ENCODE results near the gene CYB5B.

The CYB5B gene, protein sequence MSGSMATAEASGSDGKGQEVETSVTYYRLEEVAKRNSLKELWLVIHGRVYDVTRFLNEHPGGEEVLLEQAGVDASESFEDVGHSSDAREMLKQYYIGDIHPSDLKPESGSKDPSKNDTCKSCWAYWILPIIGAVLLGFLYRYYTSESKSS

DNA sequence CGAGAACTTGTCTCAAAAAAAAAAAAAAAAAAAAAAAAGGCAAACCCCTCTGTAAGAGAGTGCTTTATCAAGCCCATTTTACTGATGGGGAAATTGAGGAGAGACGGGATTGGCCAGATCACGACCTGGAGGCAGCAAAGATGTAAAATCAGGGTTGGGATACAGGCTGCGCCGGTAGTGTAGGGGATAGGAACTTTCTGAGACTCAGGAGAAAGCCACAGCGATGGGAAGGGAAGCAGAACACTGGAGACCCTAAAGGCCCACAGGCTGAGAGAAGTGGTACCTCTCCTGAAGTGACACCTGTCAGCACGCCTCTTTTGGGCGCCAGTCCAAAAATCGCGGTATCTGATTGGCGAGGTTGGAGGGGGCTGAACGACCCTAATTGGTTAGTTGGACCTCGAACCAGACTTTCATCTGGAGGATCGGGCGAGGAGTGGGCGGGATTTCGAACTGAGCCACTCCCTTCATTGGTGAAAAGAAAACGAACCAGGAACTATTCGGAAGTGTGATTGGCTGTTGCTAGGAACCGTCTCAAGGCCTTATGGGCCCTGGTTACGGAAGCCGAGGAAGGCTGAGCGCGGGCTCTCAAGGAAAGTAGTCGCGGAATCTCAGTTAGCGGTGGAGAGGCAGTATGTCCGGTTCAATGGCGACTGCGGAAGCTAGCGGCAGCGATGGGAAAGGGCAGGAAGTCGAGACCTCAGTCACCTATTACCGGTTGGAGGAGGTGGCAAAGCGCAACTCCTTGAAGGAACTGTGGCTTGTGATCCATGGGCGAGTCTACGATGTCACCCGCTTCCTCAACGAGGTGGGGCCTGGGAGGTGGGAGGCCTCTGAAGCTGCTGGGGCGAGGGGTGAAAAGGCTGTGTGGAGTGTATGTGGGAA is at the start of gene CYB5B:
TSS of gene CYB5B (plus strand) at position 567 of the 882 bp plus-strand sequence. CDS start at position 632, 65 bp downstream.
- Mint-ChIP-seq H3K36me3 (ENCODE audit: low read depth) (peaks cover 40% of the 10 kb centered on the region), H3K9me3 (peaks cover 9% of the 10 kb centered on the region), H3K27me3 (ENCODE audit: low read depth) (no peaks in the 10 kb centered on the region), H3K4me3 (peak within 1 kb of the TSS; percentile 98), H3K4me1 (ENCODE audit: low read depth) (peaks cover 28% of the 10 kb centered on the region), H3K27ac (peak within 1 kb of the TSS; percentile 94)
- peak; percentile 94 for DNase-seq (ENCODE audit: low spot score)

GRCh38 chr16:69376393-69377059 is 47.9 kb upstream of the CYB5B start:
- H3K27me3 Mint-ChIP-seq (ENCODE audit: low read depth): no peaks in the 10 kb centered on the region
- DNase-seq (ENCODE audit: low spot score): no peak
- no peak overlapping the region for H3K27ac Mint-ChIP-seq

DNA sequence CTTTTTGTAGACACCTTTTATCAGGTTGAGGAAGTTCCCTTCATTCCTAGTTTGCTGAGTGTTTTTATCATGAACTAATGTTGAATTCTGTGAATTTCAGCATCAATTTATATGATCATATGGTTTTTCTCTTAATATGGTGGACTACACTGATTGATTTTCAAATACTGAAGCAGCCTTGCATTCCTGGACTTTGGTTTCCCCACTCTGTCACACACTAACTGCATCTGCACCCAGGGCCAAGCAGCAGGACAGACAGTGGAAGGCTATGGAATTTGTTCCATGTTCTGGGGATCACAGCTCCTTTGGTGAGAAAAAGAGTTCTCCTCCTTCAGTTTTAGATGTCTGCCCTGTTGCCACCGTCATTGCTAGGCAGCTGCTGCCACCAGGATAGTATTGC is 46.4 kb upstream of the CYB5B start:
- no peak for DNase-seq (ENCODE audit: low spot score)
- Mint-ChIP-seq H3K27ac (no peak overlapping the region), H3K27me3 (ENCODE audit: low read depth) (no peaks in the 10 kb centered on the region), H3K4me3 (no peak overlapping the region), H3K9me3 (no peaks in the 10 kb centered on the region), H3K4me1 (ENCODE audit: low read depth) (peaks cover 11% of the 10 kb centered on the region), H3K36me3 (ENCODE audit: low read depth) (peaks cover 39% of the 10 kb centered on the region)

More at GRCh38 chr16:69376393-69377059, 47.9 kb upstream of the CYB5B start:
- Mint-ChIP-seq H3K4me3 (no peak overlapping the region), H3K9me3 (no peaks in the 10 kb centered on the region), H3K4me1 (ENCODE audit: low read depth) (peaks cover 3% of the 10 kb centered on the region), H3K36me3 (ENCODE audit: low read depth) (peaks cover 40% of the 10 kb centered on the region)

DNA sequence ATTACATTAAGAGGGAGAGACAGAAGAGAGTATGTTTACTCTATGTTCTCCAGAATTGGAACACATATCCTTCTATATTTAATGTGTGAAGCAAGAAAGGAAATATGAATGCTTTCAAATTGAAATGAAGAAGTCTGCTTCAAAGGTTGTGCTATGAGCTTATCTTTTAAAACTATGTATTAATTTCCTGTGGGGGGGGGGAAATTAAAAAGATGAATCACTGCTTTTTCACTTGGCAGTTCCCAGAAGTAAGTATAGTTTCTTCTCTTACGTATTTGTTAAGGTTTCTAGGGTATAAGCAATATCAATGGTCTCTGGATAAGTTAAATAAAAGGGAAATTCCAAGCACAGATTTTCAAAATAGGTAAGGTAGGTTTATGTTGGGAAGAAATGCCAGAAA is 45.7 kb upstream of the CYB5B start:
- no peaks in the 10 kb centered on the region for H3K27me3 Mint-ChIP-seq (ENCODE audit: low read depth)
- H3K4me1 Mint-ChIP-seq (ENCODE audit: low read depth): peaks cover 16% of the 10 kb centered on the region
- H3K36me3 Mint-ChIP-seq (ENCODE audit: low read depth): peaks cover 41% of the 10 kb centered on the region
- H3K27ac Mint-ChIP-seq: no peak overlapping the region
- H3K9me3 Mint-ChIP-seq: no peaks in the 10 kb centered on the region
- H3K4me3 Mint-ChIP-seq: no peak overlapping the region
- DNase-seq (ENCODE audit: low spot score): no peak

DNA sequence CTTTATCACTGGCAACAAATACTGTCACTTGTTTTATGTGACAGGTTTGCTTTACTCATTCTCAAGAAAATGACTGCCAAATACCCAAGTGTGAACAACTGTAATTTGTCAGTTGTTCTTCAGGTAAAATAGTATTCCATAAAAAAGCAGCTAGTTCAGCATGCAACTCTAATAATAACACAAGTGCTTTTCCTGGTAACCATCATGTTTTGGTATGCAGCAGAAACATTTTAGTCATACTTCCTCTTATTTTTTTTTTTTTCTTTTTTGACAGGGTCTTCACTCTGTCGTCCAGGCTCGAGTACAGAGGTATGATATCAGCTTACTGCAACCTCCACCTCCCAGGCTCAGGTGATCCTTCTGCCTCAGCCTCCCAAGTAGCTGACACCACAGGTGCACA is 43.2 kb upstream of the CYB5B start:
- no peaks in the 10 kb centered on the region for H3K9me3 Mint-ChIP-seq
- H3K4me1 Mint-ChIP-seq (ENCODE audit: low read depth): peaks cover 27% of the 10 kb centered on the region
- peaks cover 44% of the 10 kb centered on the region for H3K36me3 Mint-ChIP-seq (ENCODE audit: low read depth)
- no peaks in the 10 kb centered on the region for H3K27me3 Mint-ChIP-seq (ENCODE audit: low read depth)
- H3K27ac Mint-ChIP-seq: no peak overlapping the region
- no peak for DNase-seq (ENCODE audit: low spot score)
- H3K4me3 Mint-ChIP-seq: no peak overlapping the region

GRCh38 chr16:69382421-69382820 is 42.0 kb upstream of the CYB5B start:
- no peak for DNase-seq (ENCODE audit: low spot score)
- no peaks in the 10 kb centered on the region for H3K9me3 Mint-ChIP-seq
- peaks cover 44% of the 10 kb centered on the region for H3K36me3 Mint-ChIP-seq (ENCODE audit: low read depth)
- H3K4me1 Mint-ChIP-seq (ENCODE audit: low read depth): peaks cover 27% of the 10 kb centered on the region
- no peak overlapping the region for H3K27ac Mint-ChIP-seq
- no peak overlapping the region for H3K4me3 Mint-ChIP-seq
- no peaks in the 10 kb centered on the region for H3K27me3 Mint-ChIP-seq (ENCODE audit: low read depth)

DNA sequence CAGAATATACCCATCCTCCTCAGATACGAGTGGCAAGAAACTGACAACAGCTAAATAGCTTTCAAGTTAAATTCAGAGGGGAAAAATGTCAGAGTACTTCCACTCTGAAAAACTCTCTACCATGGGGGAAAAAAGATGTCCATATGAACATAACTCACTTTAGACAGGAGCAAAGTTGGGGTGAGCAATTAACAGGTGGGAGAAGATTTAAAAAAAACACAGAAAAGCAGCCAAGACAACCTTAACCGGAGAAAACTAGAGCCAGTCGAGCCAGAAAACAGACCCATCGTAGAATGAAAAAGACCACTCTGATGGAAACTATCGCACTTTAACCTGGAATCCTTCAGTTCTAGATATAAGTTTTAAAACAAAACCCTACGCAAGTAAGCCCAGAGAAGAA is 39.4 kb upstream of the CYB5B start:
- Mint-ChIP-seq H3K4me3 (peak overlapping the region; percentile 97), H3K27ac (peak overlapping the region; percentile 99), H3K4me1 (ENCODE audit: low read depth) (peaks cover 25% of the 10 kb centered on the region), H3K36me3 (ENCODE audit: low read depth) (peaks cover 32% of the 10 kb centered on the region), H3K27me3 (ENCODE audit: low read depth) (no peaks in the 10 kb centered on the region), H3K9me3 (no peaks in the 10 kb centered on the region)
- DNase-seq (ENCODE audit: low spot score): no peak

DNA sequence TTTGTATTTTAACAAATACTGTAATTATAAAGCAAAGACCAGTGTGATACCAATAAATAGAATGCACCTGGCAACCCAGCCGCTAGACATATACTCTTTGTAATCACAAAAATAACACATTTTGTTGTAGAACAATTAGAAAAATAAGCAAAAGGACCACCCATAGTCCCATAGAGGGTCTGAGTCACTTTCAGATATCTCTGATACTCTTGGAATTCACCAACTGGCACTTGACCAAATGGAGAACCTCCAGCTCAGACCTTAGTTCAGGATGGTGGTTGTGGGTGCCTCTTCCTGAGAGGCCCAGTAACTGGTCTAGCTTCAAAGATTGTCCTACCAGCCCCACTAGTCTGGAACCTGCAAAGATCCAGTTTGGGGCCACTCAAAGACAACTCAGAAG is 37.8 kb upstream of the CYB5B start:
- Mint-ChIP-seq H3K4me1 (ENCODE audit: low read depth) (peaks cover 25% of the 10 kb centered on the region), H3K27me3 (ENCODE audit: low read depth) (no peaks in the 10 kb centered on the region), H3K4me3 (peak overlapping the region; percentile 86), H3K36me3 (ENCODE audit: low read depth) (peaks cover 24% of the 10 kb centered on the region), H3K9me3 (no peaks in the 10 kb centered on the region), H3K27ac (no peak overlapping the region)
- DNase-seq (ENCODE audit: low spot score): no peak

- Mint-ChIP-seq H3K9me3 (no peaks in the 10 kb centered on the region), H3K4me1 (ENCODE audit: low read depth) (peaks cover 10% of the 10 kb centered on the region), H3K36me3 (ENCODE audit: low read depth) (no peaks in the 10 kb centered on the region), H3K27me3 (ENCODE audit: low read depth) (peaks cover 4% of the 10 kb centered on the region), H3K4me3 (no peak overlapping the region), H3K27ac (no peak overlapping the region)
- no peak for DNase-seq (ENCODE audit: low spot score)
Observed at GRCh38 chr16:69393898-69394849, 30.2 kb upstream of the CYB5B start.

DNA sequence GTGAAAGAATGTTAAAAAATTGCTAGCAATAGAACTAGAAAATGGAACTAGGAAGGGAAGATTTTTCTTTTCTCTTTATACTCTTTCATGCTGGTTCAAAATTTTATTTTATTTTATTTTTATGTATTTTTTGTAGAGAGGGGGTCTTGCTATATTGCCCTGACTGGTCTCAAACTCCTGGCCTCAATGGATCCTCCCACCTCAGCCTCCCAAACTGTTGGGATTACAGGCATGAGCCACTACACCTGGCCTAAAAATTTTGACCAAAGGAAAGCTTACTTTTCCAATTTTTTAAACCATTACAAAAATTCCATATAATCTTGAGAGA is 28.6 kb upstream of the CYB5B start:
- Mint-ChIP-seq H3K27me3 (ENCODE audit: low read depth) (peaks cover 4% of the 10 kb centered on the region), H3K9me3 (no peaks in the 10 kb centered on the region), H3K4me1 (ENCODE audit: low read depth) (peaks cover 12% of the 10 kb centered on the region), H3K36me3 (ENCODE audit: low read depth) (no peaks in the 10 kb centered on the region), H3K4me3 (peak overlapping the region; percentile 19), H3K27ac (peak overlapping the region; percentile 27)
- DNase-seq (ENCODE audit: low spot score): no peak

- Mint-ChIP-seq H3K9me3 (no peaks in the 10 kb centered on the region), H3K4me3 (peak overlapping the region; percentile 19), H3K4me1 (ENCODE audit: low read depth) (peaks cover 12% of the 10 kb centered on the region), H3K36me3 (ENCODE audit: low read depth) (no peaks in the 10 kb centered on the region), H3K27ac (peak overlapping the region; percentile 27), H3K27me3 (ENCODE audit: low read depth) (peaks cover 4% of the 10 kb centered on the region)
- DNase-seq (ENCODE audit: low spot score): peak; percentile 61
Observed at GRCh38 chr16:69396187-69397061, 28.0 kb upstream of the CYB5B start.

- H3K4me1 Mint-ChIP-seq (ENCODE audit: low read depth): peaks cover 17% of the 10 kb centered on the region
- H3K27ac Mint-ChIP-seq: no peak overlapping the region
- DNase-seq (ENCODE audit: low spot score): no peak
- no peaks in the 10 kb centered on the region for H3K36me3 Mint-ChIP-seq (ENCODE audit: low read depth)
- H3K4me3 Mint-ChIP-seq: no peak overlapping the region
- H3K27me3 Mint-ChIP-seq (ENCODE audit: low read depth): peaks cover 4% of the 10 kb centered on the region
- no peaks in the 10 kb centered on the region for H3K9me3 Mint-ChIP-seq
Observed at GRCh38 chr16:69397821-69398521, 26.4 kb upstream of the CYB5B start.

All from T-helper 2 cell treated with Interferon-gamma antibody and Interleukin-4, amounts not matched to agents 5 μg/mL and 100 μg/mL, for 36 hours (primary cell).